Measurements from ENCODE around the gene SARDH. TPM values are rescaled to one million over a fixed set of nuclear protein-coding genes. Genes with fewer than 3 reads are reported as not detected.

The SARDH gene
- total and polyA plus RNA-seq, 2 of the 13 experiments (the other 11 are each of a cell fraction or from before 2014, with no cell fraction given), result 11.6 to 34.9 TPM

GRCh38 chr9:133716564-133717112 is 21.5 kb downstream of the SARDH start:
- peak overlapping the region; percentile 90 for H3K27ac ChIP-seq (ENCODE audit: extremely low read length, insufficient read depth, low read length)
- no peaks in the 10 kb centered on the region for H4K20me1 ChIP-seq (ENCODE audit: insufficient read depth, low read length)
- no peaks in the 10 kb centered on the region for H3K79me2 ChIP-seq (ENCODE audit: insufficient read depth, low read length)
- intact Hi-C loops (cut with micrococcal nuclease; ENCODE audit: unreplicated experiment), result no loop called here
- H2AFZ ChIP-seq (ENCODE audit: low read length), result no peak overlapping the region
- H3K9ac ChIP-seq (ENCODE audit: insufficient read depth, low read depth, low read length), result peak overlapping the region; percentile 71; the same call in 1 of the 2 replicates
- no peaks in the 10 kb centered on the region for H3K27me3 ChIP-seq (ENCODE audit: control insufficient read depth in 1 of 2, insufficient read depth in 2 of 2, low read length in 2 of 2)
- no peaks in the 10 kb centered on the region for H3K9me3 ChIP-seq (ENCODE audit: low read length)
- peak overlapping the region in 1 of 3 experiments; percentile 72; a peak in 2 of 6 replicates for H3K4me3 ChIP-seq (replicated peaks in 1 of 3; ENCODE audit: insufficient read depth in 1 of 3, low read depth in 2 of 3, low read length in 3 of 3)
- peak; percentile 0; the same call in 1 of the 3 replicates for ATAC-seq
- in situ Hi-C loops (cut with HindIII; ENCODE audit: extremely low pct_ligation_motif_present, low pct_unique_long_range_greater_than_20kb), result no loop called here
- no peak for DNase-seq (ENCODE audit: low spot score)
- WGBS (ENCODE audit: low lambda C conversion rate), result 83% methylated on average over 1 of the region's 8 CpGs
- POLR2A ChIA-PET, result interaction anchor here (0.6 to 6.2 kb wide), 7 partner anchors 9 to 256 kb away, joined by 3 to 156 read pairs (median 3); partner anchors contain the start of genes ADAMTSL2, CACFD1 and SARDH
- peaks cover 57% of the 10 kb centered on the region for H3K4me1 ChIP-seq (ENCODE audit: insufficient read depth, low read length)
- H3K36me3 ChIP-seq (replicated peaks in 1 of 2; ENCODE audit: control insufficient read depth in 1 of 2, insufficient read depth in 2 of 2, low read length in 2 of 2), result no peaks in the 10 kb centered on the region
- FAIRE-seq, result no peak
- CTCF ChIA-PET (ENCODE audit: low intra/inter-chr PET ratio, low total read pairs), result interaction anchor here (1.5 kb wide), 1 partner anchor 10 kb away, joined by 5 read pairs; no protein-coding TSS in a partner anchor
- H3K4me2 ChIP-seq (ENCODE audit: low read depth, low read length), result peak overlapping the region; percentile 88
- BruUV-seq (replicated peaks), result no TSS peak
- TF ChIP-seq ATF7 (IDR thresholded peaks at IDR 0.05) (no peak), ATF7 (CRISPR knock-in tag; IDR thresholded peaks at IDR 0.05) (0 out of 2 replicates have a peak, but pooled peaks have one; percentile 13), ZNF614 (CRISPR knock-in tag; IDR thresholded peaks at IDR 0.05; ENCODE audit: borderline replicate concordance) (0 out of 2 replicates have a peak, but pooled peaks have one; percentile 1), ZNF782 (CRISPR knock-in tag; IDR thresholded peaks at IDR 0.05; ENCODE audit: borderline replicate concordance) (peak; percentile 4; the same call in 1 of the 2 replicates), SKIL (CRISPR knock-in tag; IDR thresholded peaks at IDR 0.05; ENCODE audit: borderline replicate concordance) (peak; percentile 37; the same call in 1 of the 2 replicates), PAXIP1 (CRISPR knock-in tag; conservative IDR thresholded peaks at IDR 0.05) (peak; percentile 7; the same call in 1 of the 2 replicates), ZFP36L1 (CRISPR knock-in tag; IDR thresholded peaks at IDR 0.05) (0 out of 2 replicates have a peak, but pooled peaks have one; percentile 26), ZBTB33 (CRISPR knock-in tag; IDR thresholded peaks at IDR 0.05) (peak; percentile 65), ARID2 (CRISPR knock-in tag; IDR thresholded peaks at IDR 0.05; ENCODE audit: borderline replicate concordance) (peak; percentile 60; the same call in 1 of the 2 replicates), HNF1B (CRISPR knock-in tag; IDR thresholded peaks at IDR 0.05) (0 out of 2 replicates have a peak, but pooled peaks have one; percentile 4), ZNF556 (CRISPR knock-in tag; IDR thresholded peaks at IDR 0.05; ENCODE audit: borderline replicate concordance) (0 out of 2 replicates have a peak, but pooled peaks have one; percentile 16), ZNF510 (CRISPR knock-in tag; IDR thresholded peaks at IDR 0.05; ENCODE audit: low read depth) (0 out of 2 replicates have a peak, but pooled peaks have one; percentile 35), ZMYM2 (CRISPR knock-in tag; IDR thresholded peaks at IDR 0.05) (0 out of 2 replicates have a peak, but pooled peaks have one; percentile 39)
